ENCODE results near the gene HOXB3. TPM values are rescaled to one million over a fixed set of nuclear protein-coding genes. Genes with fewer than 3 reads are reported as not detected.

HOXB3 gene
- total RNA-seq, 3 donors from 2014 or later (not counting 1 experiment from before 2014, with no cell fraction given): 7.9 to 15.6 (median 15.3) TPM

- Histone ChIP-seq H3K36me3 (ENCODE audit: control insufficient read depth, insufficient read depth, low read length) (no peaks in the 10 kb centered on the region), H3K4me3 (ENCODE audit: low read length) (no peak overlapping the region), H3K9me3 (ENCODE audit: control insufficient read depth, insufficient read depth, low read length) (no peaks in the 10 kb centered on the region), H3K27ac (ENCODE audit: low read length) (no peak overlapping the region), H3K27me3 (ENCODE audit: control insufficient read depth, insufficient read depth, low read length) (peaks cover 39% of the 10 kb centered on the region), H3K4me1 (ENCODE audit: control insufficient read depth, insufficient read depth, low read length) (peaks cover 41% of the 10 kb centered on the region)
- Mint-ChIP-seq H3K27me3 (ENCODE audit: low read depth in 2 of 2) (peaks cover 20 to 47% of the 10 kb centered on the region in 2 donors), H3K9me3 (no peaks in the 10 kb centered on the region), H3K36me3 (no peaks in the 10 kb centered on the region), H3K4me3 (no peak overlapping the region), H3K27ac (no peak overlapping the region), H3K4me1 (peaks cover 26 to 30% of the 10 kb centered on the region in 2 donors)
- 94% methylated on average over 1 of the region's 1 CpG for WGBS (ENCODE audit: insufficient coverage)
- TF ChIP-seq, protein P1, sequence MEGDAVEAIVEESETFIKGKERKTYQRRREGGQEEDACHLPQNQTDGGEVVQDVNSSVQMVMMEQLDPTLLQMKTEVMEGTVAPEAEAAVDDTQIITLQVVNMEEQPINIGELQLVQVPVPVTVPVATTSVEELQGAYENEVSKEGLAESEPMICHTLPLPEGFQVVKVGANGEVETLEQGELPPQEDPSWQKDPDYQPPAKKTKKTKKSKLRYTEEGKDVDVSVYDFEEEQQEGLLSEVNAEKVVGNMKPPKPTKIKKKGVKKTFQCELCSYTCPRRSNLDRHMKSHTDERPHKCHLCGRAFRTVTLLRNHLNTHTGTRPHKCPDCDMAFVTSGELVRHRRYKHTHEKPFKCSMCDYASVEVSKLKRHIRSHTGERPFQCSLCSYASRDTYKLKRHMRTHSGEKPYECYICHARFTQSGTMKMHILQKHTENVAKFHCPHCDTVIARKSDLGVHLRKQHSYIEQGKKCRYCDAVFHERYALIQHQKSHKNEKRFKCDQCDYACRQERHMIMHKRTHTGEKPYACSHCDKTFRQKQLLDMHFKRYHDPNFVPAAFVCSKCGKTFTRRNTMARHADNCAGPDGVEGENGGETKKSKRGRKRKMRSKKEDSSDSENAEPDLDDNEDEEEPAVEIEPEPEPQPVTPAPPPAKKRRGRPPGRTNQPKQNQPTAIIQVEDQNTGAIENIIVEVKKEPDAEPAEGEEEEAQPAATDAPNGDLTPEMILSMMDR (IDR thresholded peaks at IDR 0.05): no peak
- DNase-seq (no peak), ATAC-seq (no peak)
- intact Hi-C loops (cut with micrococcal nuclease): no loop called here
These were observed 18.4 kb upstream of the HOXB3 start for GRCh38 chr17:48608494-48608834.

DNA sequence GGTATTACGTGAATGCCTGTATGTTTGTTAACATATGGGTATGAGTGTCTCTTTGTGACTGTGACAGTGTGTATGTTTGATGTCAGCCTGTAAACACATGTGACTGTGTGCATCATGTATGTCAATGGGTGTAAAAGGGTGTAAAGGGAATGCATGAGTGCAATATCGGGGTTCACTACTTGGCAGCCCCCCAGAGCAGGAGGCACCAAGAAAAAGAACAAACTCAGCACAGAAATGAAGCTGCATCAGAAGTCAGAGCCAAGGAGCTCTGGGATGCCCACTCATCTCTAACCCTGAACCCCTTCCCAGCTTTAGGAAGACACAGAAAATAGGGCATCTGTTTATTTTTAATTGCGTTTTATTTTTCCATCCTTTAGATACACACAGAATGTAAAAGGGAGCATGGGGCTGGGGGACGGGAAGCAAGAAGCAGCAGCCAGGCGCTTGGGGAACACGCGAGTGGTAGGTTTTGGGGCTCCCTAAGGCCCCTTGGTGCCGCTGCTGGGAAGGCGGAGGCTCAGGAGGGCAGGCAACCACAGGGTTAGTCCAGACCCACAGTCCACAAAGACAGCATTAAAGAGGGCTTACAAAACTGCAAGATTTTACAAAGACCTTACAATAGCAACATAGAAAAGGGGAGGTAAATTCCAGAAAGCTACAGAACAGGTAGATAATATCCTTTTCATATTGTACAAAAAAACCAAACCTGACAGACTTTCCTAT is 17.0 kb upstream of the HOXB3 start:
- Histone ChIP-seq H3K9me3 (ENCODE audit: control insufficient read depth, insufficient read depth, low read length) (no peaks in the 10 kb centered on the region), H3K36me3 (ENCODE audit: control insufficient read depth, insufficient read depth, low read length) (no peaks in the 10 kb centered on the region), H3K4me3 (ENCODE audit: low read length) (no peak overlapping the region), H3K4me1 (ENCODE audit: control insufficient read depth, insufficient read depth, low read length) (peaks cover 37% of the 10 kb centered on the region), H3K27ac (ENCODE audit: low read length) (no peak overlapping the region), H3K27me3 (ENCODE audit: control insufficient read depth, insufficient read depth, low read length) (peaks cover 47% of the 10 kb centered on the region)
- TF ChIP-seq, protein P1 (IDR thresholded peaks at IDR 0.05): no peak
- Mint-ChIP-seq H3K4me1 (peaks cover 13 to 22% of the 10 kb centered on the region in 2 donors), H3K9me3 (no peaks in the 10 kb centered on the region), H3K27me3 (ENCODE audit: low read depth in 2 of 2) (peaks cover 26 to 52% of the 10 kb centered on the region in 2 donors), H3K27ac (no peak overlapping the region), H3K4me3 (no peak overlapping the region), H3K36me3 (no peaks in the 10 kb centered on the region)
- intact Hi-C loops (cut with micrococcal nuclease): no loop called here
- no peak for DNase-seq
- ATAC-seq: no peak
- 94% methylated on average over 8 of the region's 9 CpGs for WGBS (ENCODE audit: insufficient coverage)

DNA sequence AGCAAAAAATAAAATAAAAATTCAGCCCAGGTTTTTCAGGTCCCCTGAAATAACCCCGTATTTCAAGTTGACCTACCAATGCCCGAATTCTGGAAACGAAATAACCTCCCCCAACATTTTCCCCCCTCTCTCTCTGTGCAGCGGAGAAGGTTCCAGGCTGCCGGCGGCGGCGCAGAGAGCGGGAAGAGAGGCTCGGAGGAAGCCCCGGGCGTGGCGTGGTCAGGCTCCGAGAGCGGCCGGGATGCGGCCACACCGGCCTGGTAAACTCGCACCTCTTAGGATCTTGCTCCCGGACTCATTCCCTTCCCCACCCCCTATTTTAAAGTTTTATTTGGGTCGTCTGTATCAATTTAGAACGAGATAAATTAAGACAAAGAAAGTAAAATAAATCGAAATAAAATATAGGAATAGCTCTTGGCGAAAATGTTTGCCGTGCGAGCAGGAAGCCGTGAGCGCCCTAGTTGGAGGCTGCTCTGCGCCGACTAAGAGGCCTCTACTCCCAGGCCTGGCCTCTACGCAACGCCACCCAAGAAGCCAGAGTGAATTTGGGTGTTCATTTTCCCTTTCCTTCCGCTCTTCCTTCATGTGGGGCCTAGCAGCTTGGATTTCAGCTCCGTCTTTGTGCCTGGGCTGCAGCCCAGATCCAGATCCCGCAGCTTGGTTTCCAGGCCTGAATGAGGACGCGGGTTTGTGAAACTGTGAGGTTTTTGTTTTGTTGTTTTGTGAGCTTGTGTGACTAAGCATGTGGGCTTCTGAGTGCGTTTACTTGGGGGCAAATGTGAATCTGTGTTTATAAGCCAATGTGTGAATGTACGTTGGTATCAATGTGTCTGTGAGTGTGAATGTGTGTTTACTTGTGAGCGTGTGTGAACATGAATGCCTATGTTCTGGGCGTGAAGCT is 16.2 kb upstream of the HOXB3 start:
- TF ChIP-seq, protein P1 (IDR thresholded peaks at IDR 0.05): no peak

More for the DNA sequence above, 16.2 kb upstream of the HOXB3 start:
- peaks cover 37% of the 10 kb centered on the region for H3K4me1 ChIP-seq (ENCODE audit: control insufficient read depth, insufficient read depth, low read length)
- intact Hi-C loops (cut with micrococcal nuclease): no loop called here
- H3K9me3 Mint-ChIP-seq: no peaks in the 10 kb centered on the region
- H3K4me3 ChIP-seq (ENCODE audit: low read length): no peak overlapping the region
- 93% methylated on average over 41 of the region's 41 CpGs for WGBS (ENCODE audit: insufficient coverage)
- peaks cover 32 to 58% of the 10 kb centered on the region in 2 donors for H3K27me3 Mint-ChIP-seq (ENCODE audit: low read depth in 2 of 2)
- peaks cover 52% of the 10 kb centered on the region for H3K27me3 ChIP-seq (ENCODE audit: control insufficient read depth, insufficient read depth, low read length)
- peaks cover 6 to 14% of the 10 kb centered on the region in 2 donors for H3K4me1 Mint-ChIP-seq
- H3K4me3 Mint-ChIP-seq: no peak overlapping the region
- H3K27ac ChIP-seq (ENCODE audit: low read length): no peak overlapping the region
- no peak for ATAC-seq
- H3K36me3 ChIP-seq (ENCODE audit: control insufficient read depth, insufficient read depth, low read length): no peaks in the 10 kb centered on the region
- H3K9me3 ChIP-seq (ENCODE audit: control insufficient read depth, insufficient read depth, low read length): no peaks in the 10 kb centered on the region
- DNase-seq: no peak
- H3K27ac Mint-ChIP-seq: no peak overlapping the region
- H3K36me3 Mint-ChIP-seq: no peaks in the 10 kb centered on the region
